GM12878 (cell line): ENCODE results near the gene TMEM201. TPM values are rescaled to one million over a fixed set of nuclear protein-coding genes. Genes with fewer than 3 reads are reported as not detected.

Experiments
- ATAC-seq: fragments of 200-7000 bp; cut with Tn5 transposase; 3 replicates; pipeline ENCODE4 v1.9.1; 2020; ENCODE audit warnings: mild to moderate bottlenecking, moderate library complexity
- BruUV-seq: library from RNA; stranded (reverse); fragments of 400-500 nt; replicated peaks from 2 replicates; lab custom pipeline; 2021; lab: Mats Ljungman, UMichigan
- CTCF ChIA-PET: fragments of 300-600 bp; sonication (Branson Sonifier 250); formaldehyde crosslinking; extraction: SDS; loops from one replicate; lab custom pipeline; 2021; ENCODE audit warnings: inconsistent platforms; lab: Yijun Ruan, JAX
- POLR2A ChIA-PET: fragments of 350-600 bp; formaldehyde crosslinking; extraction: SDS; loops from one replicate; lab custom pipeline; 2021; ENCODE audit warnings: inconsistent platforms; lab: Charles Lee
- RAD21 ChIA-PET: fragments of 300-600 bp; sonication (Branson Sonifier 250); formaldehyde crosslinking; loops from one replicate; lab custom pipeline; 2023; ENCODE audit warnings: antibody characterized with exemption; ENCODE audit not compliant: unreplicated experiment; lab: Charles Lee
- SMC1A ChIA-PET: fragments of 300-600 bp; sonication (Branson Sonifier 250); formaldehyde crosslinking; loops from one replicate; lab custom pipeline; 2023; ENCODE audit not compliant: unreplicated experiment, uncharacterized antibody; lab: Charles Lee
- DNase-seq: peaks from one replicate; pipeline ENCODE4 v3.0.0-alpha.2; 2011; ENCODE audit warnings: low read depth, low spot score
- FAIRE-seq: peaks from 3 replicates; lab custom pipeline; 2011; peaks lifted over from hg19 to GRCh38; lab: Jason Lieb, UNC
- H2AFZ ChIP-seq: 2 replicates; pipeline ENCODE4 v1.6.0; 2011; ENCODE audit warnings: low read depth, low read length, control low read depth; ENCODE audit not compliant: control insufficient read depth
- H3K27ac ChIP-seq: 2 replicates; pipeline ENCODE4 v1.5.1; 2011; ENCODE audit warnings: control low read depth; ENCODE audit not compliant: control insufficient read depth, insufficient read depth
- H3K27me3 ChIP-seq, 2 experiments: replicated peaks in 1 of 2; 2 replicates each; pipeline versions ENCODE4 v1.6.0 to v1.6.1; 2011; ENCODE audit warnings: low read length in 1 of 2; ENCODE audit not compliant: control insufficient read depth in 2 of 2, insufficient read depth in 2 of 2
- H3K36me3 ChIP-seq, 2 experiments: 2 replicates each; pipeline ENCODE4 v1.5.1; 2011; ENCODE audit warnings: low read length in 1 of 2; ENCODE audit not compliant: control insufficient read depth in 2 of 2, insufficient read depth in 2 of 2
- H3K4me1 ChIP-seq: 2 replicates; pipeline ENCODE4 v1.6.1; 2011; ENCODE audit warnings: mild to moderate bottlenecking, low read length, moderate library complexity, mixed read lengths; ENCODE audit not compliant: control insufficient read depth, insufficient read depth
- H3K4me2 ChIP-seq: 2 replicates; pipeline ENCODE4 v1.6.0; 2011; ENCODE audit warnings: control low read depth; ENCODE audit not compliant: control insufficient read depth, insufficient read depth
- H3K4me3 ChIP-seq: fragments of 200-600 bp; sonication (generic); 2 replicates; pipeline ENCODE4 v1.5.1; 2016
- H3K79me2 ChIP-seq: 2 replicates; pipeline ENCODE4 v1.6.0; 2011; ENCODE audit warnings: low read length; ENCODE audit not compliant: control insufficient read depth, insufficient read depth
- H3K9ac ChIP-seq: 2 replicates; pipeline ENCODE4 v1.8.0; 2011; ENCODE audit warnings: low read length, control low read depth, mixed read lengths; ENCODE audit not compliant: control insufficient read depth, insufficient read depth
- H3K9me3 ChIP-seq: replicated peaks from 3 replicates; pipeline ENCODE4 v1.5.1; 2011; ENCODE audit warnings: mild to moderate bottlenecking, low read length; ENCODE audit not compliant: control insufficient read depth, insufficient read depth
- H4K20me1 ChIP-seq: 2 replicates; pipeline ENCODE4 v1.6.0; 2011; ENCODE audit not compliant: control insufficient read depth, insufficient read depth
- ASH2L ChIP-seq: fragments of 300-600, 200-600 bp; sonication (generic); IDR thresholded peaks from 2 replicates; pipeline ENCODE4 v1.6.1; 2017; ENCODE audit warnings: low read depth, mild to moderate bottlenecking, borderline replicate concordance
- IKZF2 ChIP-seq, 2 experiments: fragments of 450-650 bp; IDR thresholded peaks; 2 replicates each; pipeline ENCODE4 v1.6.1; 2017; ENCODE audit warnings: mild to moderate bottlenecking in 2 of 2, moderate library complexity in 2 of 2
- MEF2B ChIP-seq: fragments of 450-650 bp; IDR thresholded peaks from 2 replicates; pipeline ENCODE4 v1.6.1; 2018; ENCODE audit warnings: mild to moderate bottlenecking, moderate library complexity; ENCODE audit not compliant: partially characterized antibody, poor library complexity, severe bottlenecking
- NFXL1 ChIP-seq: fragments of 450-650 bp; IDR thresholded peaks from 2 replicates; pipeline ENCODE4 v1.6.1; 2017; ENCODE audit warnings: antibody characterized with exemption, mild to moderate bottlenecking, borderline replicate concordance
- WGBS: methylation state at CpG from one replicate; pipeline ENCODE4 v1.1.6; 2016; ENCODE audit warnings: low lambda C conversion rate; ENCODE audit not compliant: insufficient replicate concordance, insufficient coverage; ENCODE audit errors: missing lambda C conversion rate; 5-methylcytosine and 5-hydroxymethylcytosine counted together
- in situ Hi-C: fragments of 300-500 bp; cut with MboI; formaldehyde crosslinking; loops from 9 replicates; pipeline ENCODE4 v1.14.3; 2018; ENCODE audit warnings: mixed read lengths
- intact Hi-C: fragments of 100-400 bp; cut with micrococcal nuclease; formaldehyde crosslinking; loops from one replicate; pipeline ENCODE4 v1.14.2; 2022; ENCODE audit not compliant: unreplicated experiment
- polyA plus RNA-seq, 11 experiments: library from polyadenylated mRNA; depleted of rRNA in 4 of 11; unstranded in 6 of 11; stranded (reverse) in 5 of 11; fragments of >200 nt; fragmentation: Nextera tagmentation in 4 of 11; fragmentation: Illumina TruSeq in 1 of 11; extraction: Ambion mirVana in 4 of 11; extraction: Trizol in 1 of 11; gene quantifications; 1 replicate in 1 of 11; 2 replicates in 10 of 11; pipeline versions ENCODE4 v1.2.1 to v1.2.3, GENCODE V29; 2011 to 2016; ENCODE audit warnings: inconsistent platforms in 2 of 11, missing spikeins in 2 of 11, low read depth in 1 of 11
- total RNA-seq, 4 experiments: library from RNA; depleted of rRNA in 3 of 4; stranded (reverse); fragments of >200 nt in 3 of 4; fragmentation: Illumina TruSeq in 1 of 4; extraction: Trizol in 1 of 4; gene quantifications; 2 replicates each; pipeline versions ENCODE4 v1.2.1 to v1.2.3, GENCODE V29; 2013 to 2021

The TMEM201 gene
- total and polyA plus RNA-seq, 10 of the 15 experiments (the other 5 are each of a cell fraction or from before 2014, with no cell fraction given), result 0.13 to 26.6 (median 6.1) TPM

DNA sequence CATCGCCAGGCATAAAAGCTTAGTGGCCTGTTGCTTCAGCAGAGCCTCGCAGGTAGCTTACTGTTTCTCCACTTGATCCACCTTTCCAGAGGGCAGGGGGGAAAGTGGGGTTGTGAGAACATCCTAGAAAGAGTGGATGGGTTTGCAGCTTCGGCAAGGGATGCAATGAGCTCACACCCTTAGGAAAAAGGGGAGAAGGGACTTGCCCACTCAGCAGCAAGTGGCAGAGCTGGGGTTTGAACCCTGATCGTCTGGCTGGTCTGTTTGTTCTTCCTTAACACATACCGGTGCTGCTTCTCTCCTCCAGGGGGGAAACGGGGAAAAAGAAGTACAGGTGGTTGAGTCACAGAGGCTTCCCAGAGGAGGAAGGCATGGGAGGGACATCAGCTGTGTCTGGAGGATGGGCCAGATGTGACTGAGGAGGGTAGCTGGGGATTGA, 1.0 kb downstream of the TMEM201 start:
- ChIA-PET POLR2A (interaction anchor here (0.6 to 1.6 kb wide), 6 partner anchors 26 to 197 kb away, joined by 3 to 8 read pairs (median 4); partner anchors contain the start of gene SLC25A33), RAD21 (interaction anchor here (1.0 to 2.9 kb wide), 6 partner anchors 26 to 278 kb away, joined by 4 to 13 read pairs (median 6); no protein-coding TSS in a partner anchor), SMC1A (interaction anchor here (0.8 to 1.5 kb wide), 8 partner anchors 27 to 509 kb away, joined by 3 to 5 read pairs (median 3); no protein-coding TSS in a partner anchor), CTCF (interaction anchor here (0.6 to 4.9 kb wide), 16 partner anchors 13 to 353 kb away, joined by 3 to 37 read pairs (median 4); no protein-coding TSS in a partner anchor)
- in situ Hi-C loops, result no loop called here
- FAIRE-seq (no peak), ATAC-seq (no peak), DNase-seq (no peak)
- intact Hi-C loops, result loop anchor here (2.0 kb wide), 1 partner anchor 63 kb away; no protein-coding TSS in a partner anchor
- peak overlapping the region; percentile 67 for H3K27ac ChIP-seq
- H3K36me3 ChIP-seq, result no peaks in the 10 kb centered on the region
- TF ChIP-seq IKZF2 (IDR thresholded peaks at IDR 0.05), result 0 out of 4 replicates have a peak, but pooled peaks of 1 of the 2 experiments have one; percentile 31
- TF ChIP-seq ASH2L, result no peak
- BruUV-seq, result TSS peak; percentile 49
- H3K4me2 ChIP-seq, result peak overlapping the region; percentile 95
- H3K79me2 ChIP-seq, result peaks cover 54% of the 10 kb centered on the region
- H3K9me3 ChIP-seq, result no peaks in the 10 kb centered on the region
- 0% methylated on average over 6 of the region's 6 CpGs for WGBS
- peaks cover 28% of the 10 kb centered on the region for H3K4me1 ChIP-seq
- no peaks in the 10 kb centered on the region for H3K27me3 ChIP-seq
- H3K9ac ChIP-seq, result peak overlapping the region; percentile 81
- H2AFZ ChIP-seq, result no peak overlapping the region; the same call in 1 of the 2 replicates
- H4K20me1 ChIP-seq, result peaks cover 3% of the 10 kb centered on the region; the same call in 1 of the 2 replicates
- peak overlapping the region; percentile 73 for H3K4me3 ChIP-seq

DNA sequence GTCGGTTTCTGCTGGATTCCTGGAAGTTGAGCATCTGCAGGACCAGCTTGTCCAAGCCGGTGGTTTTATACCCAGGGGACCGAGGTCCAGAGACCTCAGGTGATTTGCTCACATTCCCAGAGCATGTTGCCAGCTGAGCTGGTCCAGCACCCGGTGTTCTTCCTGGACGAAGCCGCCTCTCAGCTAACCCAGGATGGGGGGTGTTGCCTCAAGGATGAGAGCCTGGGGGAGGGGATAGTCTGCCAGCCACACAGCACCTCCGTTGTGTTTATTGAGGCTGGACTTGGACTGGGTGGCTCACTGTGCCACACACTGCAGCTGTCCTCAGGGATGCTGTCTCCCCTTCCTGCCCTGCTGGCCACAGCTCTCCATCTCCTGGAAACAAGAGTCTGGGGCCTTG, 1.5 kb downstream of the TMEM201 start:
- CTCF ChIA-PET, result interaction anchor here (0.6 to 4.9 kb wide), 15 partner anchors 14 to 352 kb away, joined by 3 to 37 read pairs (median 4); no protein-coding TSS in a partner anchor
- Histone ChIP-seq H3K27me3 (no peaks in the 10 kb centered on the region), H2AFZ (no peak overlapping the region), H3K4me3 (peak overlapping the region; percentile 73), H4K20me1 (peaks cover 3% of the 10 kb centered on the region; the same call in 1 of the 2 replicates), H3K27ac (no peak overlapping the region), H3K36me3 (no peaks in the 10 kb centered on the region; a peak in 1 of 4 replicates), H3K9ac (peak overlapping the region; percentile 81), H3K79me2 (peaks cover 54% of the 10 kb centered on the region), H3K4me2 (peak overlapping the region; percentile 95), H3K4me1 (peaks cover 28% of the 10 kb centered on the region), H3K9me3 (no peaks in the 10 kb centered on the region)
- BruUV-seq, result no TSS peak
- 52% methylated on average over 7 of the region's 7 CpGs for WGBS
- FAIRE-seq (no peak), DNase-seq (no peak), ATAC-seq (no peak)
- POLR2A ChIA-PET, result interaction anchor here (0.7 to 1.6 kb wide), 4 partner anchors 25 to 65 kb away, joined by 3 to 8 read pairs (median 4); no protein-coding TSS in a partner anchor
- RAD21 ChIA-PET, result interaction anchor here (1.1 to 2.9 kb wide), 6 partner anchors 25 to 278 kb away, joined by 3 to 13 read pairs (median 6); no protein-coding TSS in a partner anchor
- in situ Hi-C loops (no loop called here), intact Hi-C loops (no loop called here)
- TF ChIP-seq NFXL1, result no peak
- peak; percentile 29 for TF ChIP-seq MEF2B
- SMC1A ChIA-PET, result interaction anchor here (0.8 to 1.5 kb wide), 8 partner anchors 27 to 510 kb away, joined by 3 to 5 read pairs (median 3); no protein-coding TSS in a partner anchor
